GM23248 (cell line): ENCODE measurements around the gene SERPINB4. TPM values are rescaled to one million over a fixed set of nuclear protein-coding genes. Genes with fewer than 3 reads are reported as not detected.

Experiments used
- DNase-seq: peaks from one replicate; pipeline ENCODE4 v3.0.0-alpha.2; 2015
- H2AFZ ChIP-seq: fragments of 200-600 bp; sonication (generic); 2 replicates; pipeline ENCODE4 v1.6.1; 2016; ENCODE audit warnings: antibody characterized with exemption
- H3F3A ChIP-seq: fragments of 200-600 bp; sonication (generic); 2 replicates; pipeline ENCODE4 v1.6.1; 2016; ENCODE audit warnings: mild to moderate bottlenecking, antibody characterized with exemption, mixed run types; ENCODE audit not compliant: insufficient read depth
- H3K27ac ChIP-seq: fragments of 200-600 bp; sonication (generic); 2 replicates; pipeline ENCODE4 v1.5.1; 2016; ENCODE audit warnings: mild to moderate bottlenecking
- H3K27me3 ChIP-seq: fragments of 200-600 bp; sonication (generic); replicated peaks from 2 replicates; pipeline ENCODE4 v1.6.1; 2016; ENCODE audit warnings: mild to moderate bottlenecking; ENCODE audit not compliant: insufficient read depth
- H3K36me3 ChIP-seq: fragments of 200-600 bp; sonication (generic); 2 replicates; pipeline ENCODE4 v1.6.1; 2016; ENCODE audit warnings: low read depth, mild to moderate bottlenecking
- H3K4me1 ChIP-seq: fragments of 200-600 bp; sonication (generic); 2 replicates; pipeline ENCODE4 v1.6.1; 2016; ENCODE audit warnings: mild to moderate bottlenecking; ENCODE audit not compliant: insufficient read depth
- H3K4me2 ChIP-seq: fragments of 200-600 bp; sonication (generic); one replicate; pipeline ENCODE4 v1.6.1; 2016; ENCODE audit warnings: mild to moderate bottlenecking; ENCODE audit not compliant: unreplicated experiment
- H3K4me3 ChIP-seq: fragments of 200-600 bp; sonication (generic); 2 replicates; pipeline ENCODE4 v1.5.1; 2016; ENCODE audit warnings: mild to moderate bottlenecking
- H3K79me2 ChIP-seq: fragments of 200-600 bp; sonication (generic); 2 replicates; pipeline ENCODE4 v1.6.1; 2016; ENCODE audit warnings: mild to moderate bottlenecking; ENCODE audit not compliant: insufficient read depth
- H3K9ac ChIP-seq: fragments of 200-600 bp; sonication (generic); 2 replicates; pipeline ENCODE4 v1.6.1; 2016; ENCODE audit warnings: mild to moderate bottlenecking
- H3K9me2 ChIP-seq: fragments of 200-600 bp; sonication (generic); 2 replicates; pipeline ENCODE4 v1.6.1; 2016; ENCODE audit warnings: mixed run types, mild to moderate bottlenecking, moderate library complexity; ENCODE audit not compliant: insufficient read depth
- H3K9me3 ChIP-seq: fragments of 200-600 bp; sonication (generic); one replicate; pipeline ENCODE4 v1.6.1; 2017; ENCODE audit warnings: low read depth
- H4K20me1 ChIP-seq: fragments of 200-600 bp; sonication (generic); 2 replicates; pipeline ENCODE4 v1.6.0; 2016; ENCODE audit not compliant: insufficient read depth
- EZH2 ChIP-seq: fragments of 200-600 bp; sonication (generic); IDR thresholded peaks from 2 replicates; pipeline ENCODE4 v1.6.1; 2018; ENCODE audit warnings: antibody characterized with exemption, mild to moderate bottlenecking; ENCODE audit not compliant: insufficient read depth, poor library complexity, severe bottlenecking
- EZH2phosphoT487 ChIP-seq: fragments of 200-600 bp; sonication (generic); IDR thresholded peaks from 2 replicates; pipeline ENCODE4 v1.6.1; 2018; ENCODE audit warnings: antibody characterized with exemption, moderate library complexity, mild to moderate bottlenecking, low read depth; ENCODE audit not compliant: insufficient read depth
- WGBS, 2 experiments: methylation state at CpG; one replicate each; pipeline ENCODE4 v1.1.6; 2015 to 2017; ENCODE audit warnings: low lambda C conversion rate in 2 of 2, low coverage in 1 of 2; ENCODE audit errors: missing lambda C conversion rate in 2 of 2; 5-methylcytosine and 5-hydroxymethylcytosine counted together
- in situ Hi-C: fragments of 300-500 bp; cut with MboI; formaldehyde crosslinking; loops from 2 replicates; pipeline ENCODE4 v1.15.0; 2020
- polyA plus RNA-seq: library from polyadenylated mRNA; unstranded; fragments of >200 nt; fragmentation: Nextera tagmentation; extraction: Ambion mirVana; gene quantifications from 2 replicates; pipeline ENCODE4 v1.2.1, GENCODE V29; 2016
- total RNA-seq: library from RNA; depleted of rRNA; stranded (reverse); fragments of >200 nt; shearing (Covaris generic); gene quantifications from 2 replicates; pipeline ENCODE4 v1.2.3, GENCODE V29; 2014

Gene SERPINB4
- total and polyA plus RNA-seq, 2 experiments from 2014 or later: not detected

- DNase-seq: no peak
- H2AFZ ChIP-seq: no peak overlapping the region
- peaks cover 19% of the 10 kb centered on the region for H3K4me1 ChIP-seq
- 77 to 79% methylated on average over 6 of the region's 6 CpGs for WGBS, 2 experiments
- H3K79me2 ChIP-seq: no peaks in the 10 kb centered on the region
- in situ Hi-C loops: no loop called here
- no peaks in the 10 kb centered on the region for H4K20me1 ChIP-seq
- no peaks in the 10 kb centered on the region for H3K9me3 ChIP-seq
- no peak overlapping the region for H3K4me3 ChIP-seq
- no peak overlapping the region for H3K27ac ChIP-seq
- H3K9me2 ChIP-seq: 0 out of 2 replicates have a peak, but pooled peaks cover 4% of the 10 kb centered on the region
- no peak for TF ChIP-seq EZH2phosphoT487
- no peak overlapping the region for H3K4me2 ChIP-seq
- no peaks in the 10 kb centered on the region for H3K27me3 ChIP-seq
- H3F3A ChIP-seq: peaks cover 16% of the 10 kb centered on the region
- no peaks in the 10 kb centered on the region for H3K36me3 ChIP-seq
- H3K9ac ChIP-seq: no peak overlapping the region
These were observed 6.4 kb downstream of the SERPINB4 start for GRCh38 chr18:63637703-63638102.

GRCh38 chr18:63627819-63628218, 16.2 kb downstream of the SERPINB4 start:
- Histone ChIP-seq H3K9ac (no peak overlapping the region), H3K79me2 (no peaks in the 10 kb centered on the region), H3K27ac (no peak overlapping the region), H3F3A (no peaks in the 10 kb centered on the region), H3K4me3 (no peak overlapping the region), H3K9me3 (peaks cover 6% of the 10 kb centered on the region), H3K36me3 (no peaks in the 10 kb centered on the region), H4K20me1 (no peaks in the 10 kb centered on the region), H2AFZ (no peak overlapping the region), H3K27me3 (no peaks in the 10 kb centered on the region), H3K4me1 (no peaks in the 10 kb centered on the region), H3K9me2 (no peaks in the 10 kb centered on the region), H3K4me2 (no peak overlapping the region)
- TF ChIP-seq EZH2 (no peak), EZH2phosphoT487 (no peak)
- no peak for DNase-seq
- in situ Hi-C loops: no loop called here

GRCh38 chr18:63626431-63626830, 17.6 kb downstream of the SERPINB4 start:
- Histone ChIP-seq H2AFZ (no peak overlapping the region), H3K79me2 (no peaks in the 10 kb centered on the region), H3K36me3 (no peaks in the 10 kb centered on the region), H3K27me3 (no peaks in the 10 kb centered on the region), H3K4me1 (no peaks in the 10 kb centered on the region), H3K9me2 (no peaks in the 10 kb centered on the region), H3K4me2 (no peak overlapping the region), H3K9ac (no peak overlapping the region), H3F3A (no peaks in the 10 kb centered on the region), H3K27ac (no peak overlapping the region), H4K20me1 (no peaks in the 10 kb centered on the region), H3K4me3 (no peak overlapping the region), H3K9me3 (peaks cover 6% of the 10 kb centered on the region)
- WGBS, 2 experiments: 32 to 54% methylated on average over 4 of the region's 4 CpGs
- TF ChIP-seq EZH2 (no peak), EZH2phosphoT487 (no peak)
- in situ Hi-C loops: no loop called here
- no peak for DNase-seq

- H3F3A ChIP-seq: no peaks in the 10 kb centered on the region
- no peaks in the 10 kb centered on the region for H3K79me2 ChIP-seq
- no peak overlapping the region for H3K27ac ChIP-seq
- H3K36me3 ChIP-seq: no peaks in the 10 kb centered on the region
- no peak overlapping the region for H3K4me2 ChIP-seq
- in situ Hi-C loops: no loop called here
- H3K9me3 ChIP-seq: peaks cover 6% of the 10 kb centered on the region
- no peak overlapping the region for H3K9ac ChIP-seq
- no peaks in the 10 kb centered on the region for H3K9me2 ChIP-seq
- no peaks in the 10 kb centered on the region for H4K20me1 ChIP-seq
- no peaks in the 10 kb centered on the region for H3K4me1 ChIP-seq
- no peak overlapping the region for H2AFZ ChIP-seq
- no peaks in the 10 kb centered on the region for H3K27me3 ChIP-seq
- no peak for DNase-seq
- no peak overlapping the region for H3K4me3 ChIP-seq
- TF ChIP-seq EZH2 (no peak), EZH2phosphoT487 (no peak)
- 53 to 56% methylated on average over 3 of the region's 3 CpGs for WGBS, 2 experiments
These were observed 19.2 kb downstream of the SERPINB4 start for GRCh38 chr18:63624863-63625262.

GRCh38 chr18:63619661-63620060, 24.4 kb downstream of the SERPINB4 start:
- in situ Hi-C loops: no loop called here
- Histone ChIP-seq H3K27ac (no peak overlapping the region), H3K27me3 (no peaks in the 10 kb centered on the region), H3K9ac (no peak overlapping the region), H3K4me3 (no peak overlapping the region), H3K79me2 (no peaks in the 10 kb centered on the region), H3F3A (no peaks in the 10 kb centered on the region), H2AFZ (no peak overlapping the region), H3K4me1 (no peaks in the 10 kb centered on the region), H4K20me1 (no peaks in the 10 kb centered on the region), H3K9me2 (no peaks in the 10 kb centered on the region), H3K4me2 (no peak overlapping the region), H3K36me3 (no peaks in the 10 kb centered on the region), H3K9me3 (no peaks in the 10 kb centered on the region)
- TF ChIP-seq EZH2phosphoT487: no peak
- TF ChIP-seq EZH2: no peak
- WGBS, 2 experiments: 73 to 76% methylated on average over 3 of the region's 3 CpGs
- no peak for DNase-seq
